ENCODE measurements around the gene CAPNS2.

DNA sequence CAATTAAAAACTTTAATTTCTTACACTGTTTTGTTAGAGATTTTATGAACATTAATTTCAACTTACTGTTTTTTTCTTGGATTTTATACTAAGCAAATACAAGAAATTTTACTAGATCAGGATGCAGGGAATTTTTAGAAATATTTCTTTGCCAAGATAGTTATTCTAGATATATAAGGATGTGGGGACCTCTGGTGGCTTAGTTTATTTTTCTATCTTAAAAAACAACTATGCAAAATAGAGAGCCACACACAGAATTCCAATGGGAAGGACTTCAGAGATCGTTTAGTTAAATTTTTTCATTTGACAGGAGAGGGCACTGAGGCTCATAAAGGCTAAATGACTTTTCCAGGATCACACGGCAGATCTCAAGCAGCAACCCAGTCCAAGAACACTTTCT is 23.0 kb upstream of the CAPNS2 start:
- TF ChIP-seq GATA3 (IDR thresholded peaks at IDR 0.05; ENCODE audit: low read depth, low read length) (no peak), GATA2 (IDR thresholded peaks at IDR 0.05; ENCODE audit: low read depth, low read length) (no peak)

All from SH-SY5Y (cell line).